OCI-LY7 (cell line): ENCODE data around the gene THRB.

Source experiments
- EZH2phosphoT487 ChIP-seq: fragments of 200-600 bp; sonication (generic); IDR thresholded peaks from 2 replicates; pipeline ENCODE4 v1.6.1; 2018; ENCODE audit warnings: low read depth, borderline replicate concordance, mild to moderate bottlenecking, mixed run types, antibody characterized with exemption, low read length, moderate library complexity, mixed read lengths
- TF ChIP-seq, protein P1 (sequence below): fragments of 200-600 bp; sonication (generic); conservative IDR thresholded peaks from 2 replicates; pipeline ENCODE4 v1.5.1; 2014; ENCODE audit warnings: mild to moderate bottlenecking, antibody characterized with exemption, low read length, moderate library complexity, mixed read lengths

DNA sequence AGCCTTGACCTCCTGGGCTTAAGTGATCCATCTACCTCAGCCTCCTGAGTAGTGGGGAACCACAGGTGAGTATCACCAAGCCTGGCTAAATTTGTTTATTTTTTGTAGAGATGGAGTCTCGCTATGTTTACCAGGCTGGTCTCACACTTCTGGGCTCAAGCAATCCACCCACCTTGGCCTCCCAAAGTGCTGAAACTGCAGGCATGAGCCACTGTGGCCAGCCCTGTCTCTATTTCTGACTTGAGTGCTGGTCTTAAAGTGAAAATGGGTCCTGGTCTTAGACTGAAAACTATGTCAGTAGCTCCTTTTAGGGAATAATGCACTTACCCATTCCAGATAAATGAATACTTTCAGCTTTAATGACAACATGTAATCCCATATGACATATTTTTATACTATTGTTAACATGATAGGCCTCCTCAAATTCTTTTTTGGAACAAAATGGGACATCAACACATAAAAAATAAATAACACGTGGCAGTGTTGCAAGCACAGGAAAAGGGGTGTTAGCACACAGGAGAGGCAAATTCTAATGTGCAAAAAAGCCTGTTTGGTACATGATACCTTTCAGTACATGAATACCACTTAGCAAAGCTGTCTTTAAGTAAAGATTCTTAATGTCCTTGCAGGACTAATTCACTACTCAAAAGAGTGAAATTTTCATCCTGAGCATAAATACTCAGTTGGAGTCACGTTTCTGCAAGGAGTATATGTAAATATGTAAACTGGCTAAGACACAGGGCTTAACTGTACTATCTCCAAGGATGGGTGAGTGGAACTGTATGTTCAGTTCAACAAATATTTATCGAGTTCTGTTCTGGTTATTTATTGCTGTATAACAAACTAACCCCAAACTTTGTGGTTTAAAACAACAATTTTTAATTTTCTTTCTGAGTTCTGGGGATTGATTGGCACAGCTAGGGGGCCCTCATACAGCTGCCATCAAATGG lies 354.9 kb downstream of the THRB start:
- TF ChIP-seq, protein P1, sequence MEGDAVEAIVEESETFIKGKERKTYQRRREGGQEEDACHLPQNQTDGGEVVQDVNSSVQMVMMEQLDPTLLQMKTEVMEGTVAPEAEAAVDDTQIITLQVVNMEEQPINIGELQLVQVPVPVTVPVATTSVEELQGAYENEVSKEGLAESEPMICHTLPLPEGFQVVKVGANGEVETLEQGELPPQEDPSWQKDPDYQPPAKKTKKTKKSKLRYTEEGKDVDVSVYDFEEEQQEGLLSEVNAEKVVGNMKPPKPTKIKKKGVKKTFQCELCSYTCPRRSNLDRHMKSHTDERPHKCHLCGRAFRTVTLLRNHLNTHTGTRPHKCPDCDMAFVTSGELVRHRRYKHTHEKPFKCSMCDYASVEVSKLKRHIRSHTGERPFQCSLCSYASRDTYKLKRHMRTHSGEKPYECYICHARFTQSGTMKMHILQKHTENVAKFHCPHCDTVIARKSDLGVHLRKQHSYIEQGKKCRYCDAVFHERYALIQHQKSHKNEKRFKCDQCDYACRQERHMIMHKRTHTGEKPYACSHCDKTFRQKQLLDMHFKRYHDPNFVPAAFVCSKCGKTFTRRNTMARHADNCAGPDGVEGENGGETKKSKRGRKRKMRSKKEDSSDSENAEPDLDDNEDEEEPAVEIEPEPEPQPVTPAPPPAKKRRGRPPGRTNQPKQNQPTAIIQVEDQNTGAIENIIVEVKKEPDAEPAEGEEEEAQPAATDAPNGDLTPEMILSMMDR: no peak
- no peak for TF ChIP-seq EZH2phosphoT487
